Measurements from ENCODE around the gene OAS3. TPM values are rescaled to one million over a fixed set of nuclear protein-coding genes. Genes with fewer than 3 reads are reported as not detected.

OAS3 gene
- polyA plus RNA-seq, 1 of the 3 experiments (the other 2 are of a cell fraction): 3.0 TPM

DNA sequence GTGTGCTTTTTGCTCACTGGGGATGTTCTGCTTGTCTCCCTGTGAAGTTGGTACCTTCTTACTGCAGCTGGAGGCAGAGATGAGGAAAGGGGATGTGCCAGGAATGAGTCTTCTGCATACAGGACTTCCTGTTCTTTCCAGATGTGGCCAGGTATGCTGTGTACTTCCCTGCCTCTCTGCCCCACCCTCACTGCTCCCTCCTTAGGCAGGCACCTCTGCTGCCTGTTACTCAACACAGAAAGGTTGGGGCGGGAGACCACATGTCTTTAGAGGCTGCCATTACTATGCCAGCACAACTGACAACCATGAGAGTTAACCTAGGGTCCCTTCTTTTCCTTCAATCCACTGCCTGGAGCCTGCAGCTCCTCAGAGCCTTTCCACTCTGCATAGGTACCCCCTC lies 2.0 kb upstream of the OAS3 start:
- Histone ChIP-seq H3K9ac (no peak overlapping the region), H3K4me1 (ENCODE audit: control insufficient read depth in 1 of 2, insufficient read depth in 2 of 2, low read depth in 1 of 2, low read length in 1 of 2) (peaks cover 0 to 15% of the 10 kb centered on the region in 2 experiments; a peak in 2 of 4 replicates), H3K9me2 (no peaks in the 10 kb centered on the region), H2AFZ (ENCODE audit: low read depth) (no peak overlapping the region), H3K4me2 (no peak overlapping the region), H3K27me3 (ENCODE audit: insufficient read depth) (no peaks in the 10 kb centered on the region), H4K20me1 (ENCODE audit: insufficient read depth) (no peaks in the 10 kb centered on the region), H3K4me3 (ENCODE audit: low read depth in 2 of 2, low read length in 1 of 2) (no peak overlapping the region), H3K36me3 (replicated peaks in 1 of 2; ENCODE audit: control insufficient read depth in 1 of 2, insufficient read depth in 2 of 2, low read length in 1 of 2) (no peaks in the 10 kb centered on the region), H3K79me2 (ENCODE audit: insufficient read depth) (no peaks in the 10 kb centered on the region), H3K27ac (ENCODE audit: low read depth in 2 of 2, low read length in 1 of 2) (no peak overlapping the region), H3F3A (replicated peaks; ENCODE audit: insufficient read depth) (no peaks in the 10 kb centered on the region), H3K9me3 (no peaks in the 10 kb centered on the region)
- 100% methylated on average over 1 of the region's 1 CpG for WGBS (ENCODE audit: low lambda C conversion rate)
- POLR2A ChIA-PET: no interaction called here
- TF ChIP-seq, protein P1, sequence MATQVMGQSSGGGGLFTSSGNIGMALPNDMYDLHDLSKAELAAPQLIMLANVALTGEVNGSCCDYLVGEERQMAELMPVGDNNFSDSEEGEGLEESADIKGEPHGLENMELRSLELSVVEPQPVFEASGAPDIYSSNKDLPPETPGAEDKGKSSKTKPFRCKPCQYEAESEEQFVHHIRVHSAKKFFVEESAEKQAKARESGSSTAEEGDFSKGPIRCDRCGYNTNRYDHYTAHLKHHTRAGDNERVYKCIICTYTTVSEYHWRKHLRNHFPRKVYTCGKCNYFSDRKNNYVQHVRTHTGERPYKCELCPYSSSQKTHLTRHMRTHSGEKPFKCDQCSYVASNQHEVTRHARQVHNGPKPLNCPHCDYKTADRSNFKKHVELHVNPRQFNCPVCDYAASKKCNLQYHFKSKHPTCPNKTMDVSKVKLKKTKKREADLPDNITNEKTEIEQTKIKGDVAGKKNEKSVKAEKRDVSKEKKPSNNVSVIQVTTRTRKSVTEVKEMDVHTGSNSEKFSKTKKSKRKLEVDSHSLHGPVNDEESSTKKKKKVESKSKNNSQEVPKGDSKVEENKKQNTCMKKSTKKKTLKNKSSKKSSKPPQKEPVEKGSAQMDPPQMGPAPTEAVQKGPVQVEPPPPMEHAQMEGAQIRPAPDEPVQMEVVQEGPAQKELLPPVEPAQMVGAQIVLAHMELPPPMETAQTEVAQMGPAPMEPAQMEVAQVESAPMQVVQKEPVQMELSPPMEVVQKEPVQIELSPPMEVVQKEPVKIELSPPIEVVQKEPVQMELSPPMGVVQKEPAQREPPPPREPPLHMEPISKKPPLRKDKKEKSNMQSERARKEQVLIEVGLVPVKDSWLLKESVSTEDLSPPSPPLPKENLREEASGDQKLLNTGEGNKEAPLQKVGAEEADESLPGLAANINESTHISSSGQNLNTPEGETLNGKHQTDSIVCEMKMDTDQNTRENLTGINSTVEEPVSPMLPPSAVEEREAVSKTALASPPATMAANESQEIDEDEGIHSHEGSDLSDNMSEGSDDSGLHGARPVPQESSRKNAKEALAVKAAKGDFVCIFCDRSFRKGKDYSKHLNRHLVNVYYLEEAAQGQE (IDR thresholded peaks at IDR 0.05; ENCODE audit: low read depth, low read length): no peak
- TF ChIP-seq RCOR1 (IDR thresholded peaks at IDR 0.05; ENCODE audit: low read length) (no peak), JUND (IDR thresholded peaks at IDR 0.05) (no peak), TEAD4 (IDR thresholded peaks at IDR 0.05; ENCODE audit: borderline replicate concordance, insufficient read depth) (no peak), YY1 (IDR thresholded peaks at IDR 0.05; ENCODE audit: low read depth) (no peak), RAD21 (IDR thresholded peaks at IDR 0.05; ENCODE audit: low read length) (no peak), FOXJ3 (CRISPR knock-in tag; IDR thresholded peaks at IDR 0.05) (no peak), POLR2AphosphoS5 (IDR thresholded peaks at IDR 0.05; ENCODE audit: low read depth, low read length) (no peak), TAF1 (IDR thresholded peaks at IDR 0.05; ENCODE audit: borderline replicate concordance, low read depth, low read length) (no peak), USF1 (IDR thresholded peaks at IDR 0.05; ENCODE audit: borderline replicate concordance, low read depth) (no peak), NFIC (IDR thresholded peaks at IDR 0.05; ENCODE audit: borderline replicate concordance) (no peak)
- TF ChIP-seq, protein P2, sequence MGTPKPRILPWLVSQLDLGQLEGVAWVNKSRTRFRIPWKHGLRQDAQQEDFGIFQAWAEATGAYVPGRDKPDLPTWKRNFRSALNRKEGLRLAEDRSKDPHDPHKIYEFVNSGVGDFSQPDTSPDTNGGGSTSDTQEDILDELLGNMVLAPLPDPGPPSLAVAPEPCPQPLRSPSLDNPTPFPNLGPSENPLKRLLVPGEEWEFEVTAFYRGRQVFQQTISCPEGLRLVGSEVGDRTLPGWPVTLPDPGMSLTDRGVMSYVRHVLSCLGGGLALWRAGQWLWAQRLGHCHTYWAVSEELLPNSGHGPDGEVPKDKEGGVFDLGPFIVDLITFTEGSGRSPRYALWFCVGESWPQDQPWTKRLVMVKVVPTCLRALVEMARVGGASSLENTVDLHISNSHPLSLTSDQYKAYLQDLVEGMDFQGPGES (IDR thresholded peaks at IDR 0.05; ENCODE audit: low read depth, low read length): no peak
- TF ChIP-seq, protein P3, sequence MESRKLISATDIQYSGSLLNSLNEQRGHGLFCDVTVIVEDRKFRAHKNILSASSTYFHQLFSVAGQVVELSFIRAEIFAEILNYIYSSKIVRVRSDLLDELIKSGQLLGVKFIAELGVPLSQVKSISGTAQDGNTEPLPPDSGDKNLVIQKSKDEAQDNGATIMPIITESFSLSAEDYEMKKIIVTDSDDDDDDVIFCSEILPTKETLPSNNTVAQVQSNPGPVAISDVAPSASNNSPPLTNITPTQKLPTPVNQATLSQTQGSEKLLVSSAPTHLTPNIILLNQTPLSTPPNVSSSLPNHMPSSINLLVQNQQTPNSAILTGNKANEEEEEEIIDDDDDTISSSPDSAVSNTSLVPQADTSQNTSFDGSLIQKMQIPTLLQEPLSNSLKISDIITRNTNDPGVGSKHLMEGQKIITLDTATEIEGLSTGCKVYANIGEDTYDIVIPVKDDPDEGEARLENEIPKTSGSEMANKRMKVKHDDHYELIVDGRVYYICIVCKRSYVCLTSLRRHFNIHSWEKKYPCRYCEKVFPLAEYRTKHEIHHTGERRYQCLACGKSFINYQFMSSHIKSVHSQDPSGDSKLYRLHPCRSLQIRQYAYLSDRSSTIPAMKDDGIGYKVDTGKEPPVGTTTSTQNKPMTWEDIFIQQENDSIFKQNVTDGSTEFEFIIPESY (IDR thresholded peaks at IDR 0.05; ENCODE audit: borderline replicate concordance, low read depth): no peak
- no peak for DNase-seq
- CTCF ChIA-PET: no interaction called here
